Smooth muscle cell (in vitro differentiated cells): ENCODE results near the gene NUF2. TPM values are rescaled to one million over a fixed set of nuclear protein-coding genes. Genes with fewer than 3 reads are reported as not detected.

ENCODE experiments used
- DNase-seq: peaks from one replicate; lab custom pipeline; 2025; ENCODE audit not compliant: unreplicated experiment; lab: John Stamatoyannopoulos, UW
- H2AFZ ChIP-seq: fragments of 200-600 bp; sonication (generic); 2 replicates; pipeline ENCODE4 v1.6.0; 2016; ENCODE audit warnings: antibody characterized with exemption, low read depth, mild to moderate bottlenecking
- H3F3A ChIP-seq: fragments of 200-600 bp; sonication (generic); 2 replicates; pipeline ENCODE4 v1.6.0; 2017; ENCODE audit warnings: antibody characterized with exemption, low read depth
- H3K27ac ChIP-seq: fragments of 200-600 bp; sonication (generic); 2 replicates; pipeline ENCODE4 v1.5.1; 2016; ENCODE audit warnings: low read depth, mild to moderate bottlenecking
- H3K27me3 ChIP-seq: fragments of 200-600 bp; sonication (generic); 2 replicates; pipeline ENCODE4 v1.6.1; 2016; ENCODE audit warnings: low read depth, mild to moderate bottlenecking
- H3K36me3 ChIP-seq: fragments of 200-600 bp; sonication (generic); 2 replicates; pipeline ENCODE4 v1.5.1; 2016; ENCODE audit warnings: low read depth
- H3K4me1 ChIP-seq: fragments of 200-600 bp; sonication (generic); 2 replicates; pipeline ENCODE4 v1.5.1; 2016; ENCODE audit warnings: low read depth
- H3K4me2 ChIP-seq: fragments of 200-600 bp; sonication (generic); 2 replicates; pipeline ENCODE4 v1.6.0; 2016; ENCODE audit warnings: mild to moderate bottlenecking
- H3K4me3 ChIP-seq: fragments of 200-600 bp; sonication (generic); 2 replicates; pipeline ENCODE4 v1.5.1; 2016; ENCODE audit warnings: mild to moderate bottlenecking
- H3K79me2 ChIP-seq: fragments of 200-600 bp; sonication (generic); 2 replicates; pipeline ENCODE4 v1.6.0; 2016; ENCODE audit warnings: low read depth, mild to moderate bottlenecking
- H3K9ac ChIP-seq: fragments of 200-600 bp; sonication (generic); 2 replicates; pipeline ENCODE4 v1.6.0; 2016; ENCODE audit warnings: low read depth
- H3K9me3 ChIP-seq: fragments of 200-600 bp; sonication (generic); replicated peaks from 2 replicates; pipeline ENCODE4 v1.5.1; 2016; ENCODE audit warnings: low read depth
- H4K20me1 ChIP-seq: fragments of 200-600 bp; sonication (generic); 2 replicates; pipeline ENCODE4 v1.6.0; 2016; ENCODE audit warnings: low read depth
- WGBS: methylation state at CpG from one replicate; pipeline ENCODE4 v1.1.7; 2016; ENCODE audit warnings: low lambda C conversion rate; 5-methylcytosine and 5-hydroxymethylcytosine counted together
- polyA plus RNA-seq: library from polyadenylated mRNA; unstranded; fragments of >200 nt; fragmentation: Nextera tagmentation; extraction: Ambion mirVana; gene quantifications from 2 replicates; pipeline ENCODE4 v1.2.1, GENCODE V29; 2016
- total RNA-seq: library from RNA; depleted of rRNA; stranded (reverse); fragments of >200 nt; gene quantifications from 2 replicates; pipeline ENCODE4 v1.2.3, GENCODE V29; 2014
- TF ChIP-seq, protein P1 (sequence below): fragments of 200-600 bp; sonication (generic); IDR thresholded peaks from 2 replicates; pipeline ENCODE4 v1.5.1; 2017; ENCODE audit warnings: borderline replicate concordance, mild to moderate bottlenecking, antibody characterized with exemption; ENCODE audit not compliant: insufficient read depth, poor library complexity, severe bottlenecking

NUF2 gene
- total and polyA plus RNA-seq, 2 experiments from 2014 or later = 3.1 to 6.2 TPM

DNA sequence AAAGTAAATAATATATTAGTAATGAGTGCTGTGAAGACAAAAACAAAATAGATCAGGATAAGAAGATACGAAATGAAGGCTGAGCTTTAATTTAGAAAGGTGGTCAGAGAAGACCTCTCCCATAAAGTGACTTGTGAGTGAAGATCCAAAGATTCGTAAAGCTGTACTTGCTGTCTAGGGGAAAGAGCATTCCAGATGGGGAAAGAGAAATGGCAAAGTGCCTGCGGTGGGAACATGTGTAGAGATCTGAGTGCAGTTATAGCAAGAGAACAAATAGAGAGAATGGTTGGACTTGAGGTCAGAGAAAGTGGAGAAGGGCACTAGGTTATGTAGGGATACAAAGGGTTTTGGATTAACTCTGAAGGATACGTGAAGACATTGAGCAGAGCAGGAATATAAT is 60.6 kb downstream of the NUF2 start:
- no peaks in the 10 kb centered on the region for H4K20me1 ChIP-seq
- H3K36me3 ChIP-seq = no peaks in the 10 kb centered on the region
- TF ChIP-seq, protein P1, sequence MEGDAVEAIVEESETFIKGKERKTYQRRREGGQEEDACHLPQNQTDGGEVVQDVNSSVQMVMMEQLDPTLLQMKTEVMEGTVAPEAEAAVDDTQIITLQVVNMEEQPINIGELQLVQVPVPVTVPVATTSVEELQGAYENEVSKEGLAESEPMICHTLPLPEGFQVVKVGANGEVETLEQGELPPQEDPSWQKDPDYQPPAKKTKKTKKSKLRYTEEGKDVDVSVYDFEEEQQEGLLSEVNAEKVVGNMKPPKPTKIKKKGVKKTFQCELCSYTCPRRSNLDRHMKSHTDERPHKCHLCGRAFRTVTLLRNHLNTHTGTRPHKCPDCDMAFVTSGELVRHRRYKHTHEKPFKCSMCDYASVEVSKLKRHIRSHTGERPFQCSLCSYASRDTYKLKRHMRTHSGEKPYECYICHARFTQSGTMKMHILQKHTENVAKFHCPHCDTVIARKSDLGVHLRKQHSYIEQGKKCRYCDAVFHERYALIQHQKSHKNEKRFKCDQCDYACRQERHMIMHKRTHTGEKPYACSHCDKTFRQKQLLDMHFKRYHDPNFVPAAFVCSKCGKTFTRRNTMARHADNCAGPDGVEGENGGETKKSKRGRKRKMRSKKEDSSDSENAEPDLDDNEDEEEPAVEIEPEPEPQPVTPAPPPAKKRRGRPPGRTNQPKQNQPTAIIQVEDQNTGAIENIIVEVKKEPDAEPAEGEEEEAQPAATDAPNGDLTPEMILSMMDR = no peak
- no peak overlapping the region for H2AFZ ChIP-seq
- no peak for DNase-seq
- no peaks in the 10 kb centered on the region for H3K79me2 ChIP-seq
- WGBS = 89% methylated on average over 4 of the region's 4 CpGs
- no peak overlapping the region for H3K9ac ChIP-seq
- no peaks in the 10 kb centered on the region for H3F3A ChIP-seq
- H3K9me3 ChIP-seq = no peaks in the 10 kb centered on the region
- no peaks in the 10 kb centered on the region for H3K27me3 ChIP-seq
- H3K27ac ChIP-seq = no peak overlapping the region
- H3K4me3 ChIP-seq = no peak overlapping the region
- H3K4me2 ChIP-seq = no peak overlapping the region
- H3K4me1 ChIP-seq = no peaks in the 10 kb centered on the region

DNA sequence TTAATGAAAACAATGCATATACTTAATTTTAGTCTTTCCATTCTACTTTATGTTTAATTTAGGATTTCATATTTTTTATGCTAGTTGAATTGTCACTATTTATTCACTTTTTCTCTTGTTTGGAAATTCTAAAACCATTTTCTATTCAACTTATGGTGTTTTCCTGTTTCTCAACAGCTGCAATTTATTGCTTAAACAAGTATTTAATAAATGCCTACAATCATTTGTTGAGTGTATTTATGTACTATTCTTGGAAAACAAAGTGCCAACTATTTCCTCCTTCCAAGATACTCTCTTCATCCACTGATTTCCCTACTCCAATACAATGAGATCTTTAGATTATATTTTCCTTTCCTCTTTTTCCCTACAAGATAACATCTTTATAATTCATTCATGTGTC is 65.4 kb downstream of the NUF2 start:
- H3K27ac ChIP-seq = no peak overlapping the region
- H3K9me3 ChIP-seq = no peaks in the 10 kb centered on the region
- H3K4me3 ChIP-seq = no peak overlapping the region
- no peak overlapping the region for H3K9ac ChIP-seq
- no peaks in the 10 kb centered on the region for H3F3A ChIP-seq
- H3K79me2 ChIP-seq = no peaks in the 10 kb centered on the region
- DNase-seq = no peak
- H3K27me3 ChIP-seq = no peaks in the 10 kb centered on the region
- no peaks in the 10 kb centered on the region for H4K20me1 ChIP-seq
- no peak overlapping the region for H3K4me2 ChIP-seq
- TF ChIP-seq, protein P1 = no peak
- H2AFZ ChIP-seq = no peak overlapping the region
- H3K4me1 ChIP-seq = no peaks in the 10 kb centered on the region
- no peaks in the 10 kb centered on the region for H3K36me3 ChIP-seq

DNA sequence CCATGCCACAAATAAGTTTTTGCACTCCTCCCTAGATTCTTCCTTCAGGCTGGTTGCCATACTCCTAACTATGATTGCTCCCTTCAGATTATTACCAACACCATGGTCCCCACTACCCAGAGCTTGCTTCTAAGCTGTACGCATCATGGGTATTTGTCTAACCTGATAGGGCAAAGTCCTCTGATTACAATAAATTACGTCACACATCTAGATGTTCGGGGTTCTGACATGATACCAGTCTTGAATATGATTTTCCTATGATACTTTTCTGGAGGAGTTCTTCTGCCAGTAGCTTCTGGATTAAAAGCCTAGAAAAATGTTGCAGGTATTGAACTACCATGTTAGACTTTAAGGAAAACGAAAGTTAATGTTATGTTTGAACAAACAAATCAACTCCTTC is 67.2 kb downstream of the NUF2 start:
- Histone ChIP-seq H2AFZ (no peak overlapping the region), H3K27ac (no peak overlapping the region), H3K79me2 (no peaks in the 10 kb centered on the region), H3K27me3 (no peaks in the 10 kb centered on the region), H4K20me1 (no peaks in the 10 kb centered on the region), H3K36me3 (no peaks in the 10 kb centered on the region), H3K4me2 (no peak overlapping the region), H3K4me1 (no peaks in the 10 kb centered on the region), H3F3A (no peaks in the 10 kb centered on the region), H3K9ac (no peak overlapping the region), H3K4me3 (no peak overlapping the region), H3K9me3 (no peaks in the 10 kb centered on the region)
- TF ChIP-seq, protein P1 = no peak
- 93% methylated on average over 4 of the region's 4 CpGs for WGBS
- DNase-seq = no peak

DNA sequence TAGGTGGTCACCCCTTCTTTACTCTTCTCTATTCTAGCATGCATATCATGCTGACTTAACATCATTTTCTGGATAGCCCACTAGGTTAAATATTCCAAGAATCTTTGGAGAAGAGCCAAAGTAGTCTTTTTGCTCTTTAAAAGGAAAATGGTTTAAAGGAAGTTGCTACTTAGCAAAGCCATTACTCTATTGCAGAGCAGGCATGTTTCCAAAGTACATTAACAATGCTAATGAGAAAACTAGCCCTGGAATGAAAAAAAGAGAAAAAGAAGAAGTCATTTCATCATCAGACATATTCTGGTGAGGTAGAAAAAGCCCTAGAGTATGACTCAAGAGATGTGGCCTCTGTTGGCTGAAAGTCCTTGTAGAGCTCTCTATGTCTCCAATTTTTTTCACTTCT is 74.0 kb downstream of the NUF2 start:
- H3K9ac ChIP-seq = no peak overlapping the region
- H3K4me2 ChIP-seq = no peak overlapping the region
- no peaks in the 10 kb centered on the region for H3K79me2 ChIP-seq
- H3F3A ChIP-seq = no peaks in the 10 kb centered on the region
- no peak overlapping the region for H2AFZ ChIP-seq
- H3K27me3 ChIP-seq = peaks cover 4% of the 10 kb centered on the region
- H3K27ac ChIP-seq = no peak overlapping the region
- no peaks in the 10 kb centered on the region for H3K36me3 ChIP-seq
- no peaks in the 10 kb centered on the region for H3K9me3 ChIP-seq
- no peak for DNase-seq
- no peak overlapping the region for H3K4me3 ChIP-seq
- TF ChIP-seq, protein P1 = no peak
- no peaks in the 10 kb centered on the region for H4K20me1 ChIP-seq
- H3K4me1 ChIP-seq = peaks cover 6% of the 10 kb centered on the region
